BE2C (cell line): ENCODE data around the gene ERVMER34-1.

Source experiments
- DNase-seq: peaks from one replicate; pipeline ENCODE4 v3.0.0-alpha.2; 2020
- H3K27me3 ChIP-seq: fragments of 250-450 bp; sonication (Bioruptor Pico); 2 replicates; pipeline ENCODE4 v1.5.1; 2020; ENCODE audit warnings: mild to moderate bottlenecking
- H3K36me3 ChIP-seq: fragments of 250-450 bp; sonication (Bioruptor Pico); 2 replicates; pipeline ENCODE4 v1.5.1; 2020; ENCODE audit warnings: mild to moderate bottlenecking
- H3K4me1 ChIP-seq: fragments of 250-450 bp; sonication (Bioruptor Pico); 2 replicates; pipeline ENCODE4 v1.5.1; 2020
- H3K4me3 ChIP-seq: 2 replicates; pipeline ENCODE4 v1.5.1; 2011; ENCODE audit warnings: low read depth, low read length
- H3K9me3 ChIP-seq: fragments of 250-450 bp; sonication (Bioruptor Pico); 2 replicates; pipeline ENCODE4 v1.5.1; 2020
- CTCF ChIP-seq: IDR thresholded peaks from 2 replicates; pipeline ENCODE4 v1.5.1; 2012; ENCODE audit warnings: mild to moderate bottlenecking, low read depth, low read length

ERVMER34-1 gene

GRCh38 chr4:52712251-52713130 is 38.7 kb downstream of the ERVMER34-1 start:
- peak; percentile 99 for DNase-seq
- Histone ChIP-seq H3K4me3 (peak overlapping the region; percentile 69), H3K4me1 (no peaks in the 10 kb centered on the region), H3K27me3 (no peaks in the 10 kb centered on the region), H3K9me3 (no peaks in the 10 kb centered on the region), H3K36me3 (peaks cover 42% of the 10 kb centered on the region)
- TF ChIP-seq CTCF = no peak

GRCh38 chr4:52711834-52712250 is 39.4 kb downstream of the ERVMER34-1 start:
- no peak for TF ChIP-seq CTCF
- no peak for DNase-seq
- Histone ChIP-seq H3K4me3 (peak overlapping the region; percentile 56), H3K27me3 (no peaks in the 10 kb centered on the region), H3K4me1 (no peaks in the 10 kb centered on the region), H3K36me3 (peaks cover 39% of the 10 kb centered on the region), H3K9me3 (no peaks in the 10 kb centered on the region)

GRCh38 chr4:52711272-52711671 is 40.0 kb downstream of the ERVMER34-1 start:
- no peaks in the 10 kb centered on the region for H3K27me3 ChIP-seq
- peak overlapping the region; percentile 56; the same call in 1 of the 2 replicates for H3K4me3 ChIP-seq
- no peaks in the 10 kb centered on the region for H3K4me1 ChIP-seq
- no peaks in the 10 kb centered on the region for H3K9me3 ChIP-seq
- no peak for TF ChIP-seq CTCF
- DNase-seq = no peak
- peaks cover 34% of the 10 kb centered on the region for H3K36me3 ChIP-seq

GRCh38 chr4:52709155-52709554 is 42.1 kb downstream of the ERVMER34-1 start:
- TF ChIP-seq CTCF = no peak
- Histone ChIP-seq H3K36me3 (peaks cover 12% of the 10 kb centered on the region), H3K27me3 (no peaks in the 10 kb centered on the region), H3K4me3 (no peak overlapping the region), H3K9me3 (no peaks in the 10 kb centered on the region), H3K4me1 (peaks cover 8% of the 10 kb centered on the region; the same call in 1 of the 2 replicates)
- no peak for DNase-seq

GRCh38 chr4:52704661-52705060 is 46.6 kb downstream of the ERVMER34-1 start:
- H3K4me1 ChIP-seq = peaks cover 8% of the 10 kb centered on the region; the same call in 1 of the 2 replicates
- H3K4me3 ChIP-seq = no peak overlapping the region
- TF ChIP-seq CTCF = no peak
- DNase-seq = peak; percentile 40
- H3K9me3 ChIP-seq = no peaks in the 10 kb centered on the region
- no peaks in the 10 kb centered on the region for H3K27me3 ChIP-seq
- no peaks in the 10 kb centered on the region for H3K36me3 ChIP-seq

GRCh38 chr4:52704133-52704532 is 47.1 kb downstream of the ERVMER34-1 start:
- H3K4me3 ChIP-seq = no peak overlapping the region
- peaks cover 8% of the 10 kb centered on the region; the same call in 1 of the 2 replicates for H3K4me1 ChIP-seq
- TF ChIP-seq CTCF = no peak
- no peaks in the 10 kb centered on the region for H3K27me3 ChIP-seq
- DNase-seq = no peak
- H3K36me3 ChIP-seq = no peaks in the 10 kb centered on the region
- H3K9me3 ChIP-seq = no peaks in the 10 kb centered on the region
